ENCODE data around the gene BAIAP2L1.

GRCh38 chr7:98256431-98256830 lies 144.5 kb downstream of the BAIAP2L1 start:
- TF ChIP-seq EZH2 (IDR thresholded peaks at IDR 0.05): no peak
- TF ChIP-seq CTCF (IDR thresholded peaks at IDR 0.05): no peak
- TF ChIP-seq EZH2phosphoT487 (IDR thresholded peaks at IDR 0.05): no peak
